Lower leg skin (tissue), 4 donors: ENCODE data around the gene KRT84. TPM values are rescaled to one million over a fixed set of nuclear protein-coding genes. Genes with fewer than 3 reads are reported as not detected.

Experiments used
- DNase-seq, 2 donors: peaks; one replicate each; pipeline ENCODE4 v3.0.0-alpha.2; 2019; ENCODE audit warnings: low spot score in 2 of 2
- H3K4me3 ChIP-seq: fragments of 200-600 bp; sonication (generic); 2 replicates; pipeline ENCODE4 v1.5.1; 2017; ENCODE audit warnings: mild to moderate bottlenecking, low read depth; ENCODE audit not compliant: poor library complexity, severe bottlenecking
- POLR2A ChIP-seq, 2 donors: fragments of 450-650 bp; IDR thresholded peaks; one replicate each; pipeline ENCODE4 v1.6.1; 2016 to 2017; ENCODE audit warnings: antibody characterized with exemption in 2 of 2, mild to moderate bottlenecking in 1 of 2, moderate library complexity in 1 of 2
- WGBS, 2 donors: methylation state at CpG; one replicate each; pipeline ENCODE4 v1.1.5; 2018; 5-methylcytosine and 5-hydroxymethylcytosine counted together
- intact Hi-C: fragments of 100-400 bp; cut with DNase I; formaldehyde crosslinking; loops from one replicate; pipeline ENCODE4 v1.15.0; 2023; ENCODE audit warnings: low total_unique reads
- total RNA-seq, 4 donors: library from RNA; depleted of rRNA; stranded (reverse); fragments of >200 nt; gene quantifications; one replicate each; pipeline ENCODE4 v1.1.0, GENCODE V29; 2016
- TF ChIP-seq, protein P1 (sequence below), 3 donors: fragments of 450-650 bp; IDR thresholded peaks; one replicate each; pipeline ENCODE4 v1.5.1; 2016; ENCODE audit warnings: antibody characterized with exemption in 3 of 3, mild to moderate bottlenecking in 3 of 3, moderate library complexity in 2 of 3

The KRT84 gene
- total RNA-seq, 4 donors from 2014 or later: 0.46 to 0.75 TPM; not detected in 2

DNA sequence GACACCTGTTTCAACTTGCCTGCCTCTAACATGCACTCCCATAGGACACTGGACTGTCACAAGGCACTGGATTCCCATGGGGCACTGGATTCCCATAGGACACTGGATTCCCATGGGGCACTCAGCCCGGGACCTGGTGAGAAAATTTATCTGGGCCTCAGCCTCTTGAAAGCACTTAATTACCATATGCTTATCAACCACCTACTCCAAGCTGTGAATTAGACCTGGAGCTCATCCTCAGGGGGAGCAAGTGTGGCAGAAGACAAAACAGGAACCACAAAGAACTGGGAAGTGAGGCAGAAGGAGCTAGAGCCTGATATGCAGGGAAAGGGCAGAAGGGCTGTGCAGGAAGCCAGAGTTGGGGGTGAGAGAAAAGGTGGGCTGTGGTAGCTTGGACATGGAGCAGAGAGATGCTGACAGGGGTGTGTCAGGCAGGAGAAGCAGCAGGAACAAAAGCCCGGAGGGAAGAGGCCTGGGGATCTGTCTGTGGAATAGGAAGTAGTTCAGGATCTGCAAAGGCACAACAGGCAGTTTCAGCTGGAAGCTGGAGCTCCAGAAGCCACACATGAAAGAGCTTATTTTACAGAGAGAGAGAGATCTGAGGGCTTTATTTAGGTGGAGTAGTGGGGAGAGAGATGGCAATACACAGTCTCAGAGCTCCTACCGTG, 17.6 kb upstream of the KRT84 start:
- intact Hi-C loops: no loop called here
- no peak for DNase-seq
- no peak overlapping the region for H3K4me3 ChIP-seq
- TF ChIP-seq POLR2A (IDR thresholded peaks at IDR 0.05): no peak
- TF ChIP-seq, protein P1, sequence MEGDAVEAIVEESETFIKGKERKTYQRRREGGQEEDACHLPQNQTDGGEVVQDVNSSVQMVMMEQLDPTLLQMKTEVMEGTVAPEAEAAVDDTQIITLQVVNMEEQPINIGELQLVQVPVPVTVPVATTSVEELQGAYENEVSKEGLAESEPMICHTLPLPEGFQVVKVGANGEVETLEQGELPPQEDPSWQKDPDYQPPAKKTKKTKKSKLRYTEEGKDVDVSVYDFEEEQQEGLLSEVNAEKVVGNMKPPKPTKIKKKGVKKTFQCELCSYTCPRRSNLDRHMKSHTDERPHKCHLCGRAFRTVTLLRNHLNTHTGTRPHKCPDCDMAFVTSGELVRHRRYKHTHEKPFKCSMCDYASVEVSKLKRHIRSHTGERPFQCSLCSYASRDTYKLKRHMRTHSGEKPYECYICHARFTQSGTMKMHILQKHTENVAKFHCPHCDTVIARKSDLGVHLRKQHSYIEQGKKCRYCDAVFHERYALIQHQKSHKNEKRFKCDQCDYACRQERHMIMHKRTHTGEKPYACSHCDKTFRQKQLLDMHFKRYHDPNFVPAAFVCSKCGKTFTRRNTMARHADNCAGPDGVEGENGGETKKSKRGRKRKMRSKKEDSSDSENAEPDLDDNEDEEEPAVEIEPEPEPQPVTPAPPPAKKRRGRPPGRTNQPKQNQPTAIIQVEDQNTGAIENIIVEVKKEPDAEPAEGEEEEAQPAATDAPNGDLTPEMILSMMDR (IDR thresholded peaks at IDR 0.05): no peak
- WGBS, 2 donors: 53 to 70% methylated on average over 3 of the region's 3 CpGs

DNA sequence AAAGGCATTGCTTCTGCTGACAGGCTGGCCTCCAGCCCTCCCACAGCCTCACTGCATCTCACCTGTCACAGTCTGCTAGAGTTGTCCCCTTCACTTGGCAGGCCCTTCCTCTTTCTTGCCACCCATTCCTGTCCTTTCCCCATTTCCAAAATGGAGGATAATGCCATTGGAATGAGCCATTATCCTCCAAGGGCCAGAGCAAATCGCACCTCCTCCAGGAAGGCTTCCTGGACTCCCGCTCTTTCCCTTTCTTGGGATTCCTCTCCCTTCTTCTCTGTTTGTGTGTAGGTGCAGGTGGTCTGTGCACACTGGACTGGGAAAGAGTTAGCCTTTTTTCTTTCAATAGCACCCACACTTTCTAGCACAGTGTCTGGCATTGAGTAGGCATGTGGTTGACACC, 16.9 kb upstream of the KRT84 start:
- TF ChIP-seq POLR2A (IDR thresholded peaks at IDR 0.05): no peak
- TF ChIP-seq, protein P1 (IDR thresholded peaks at IDR 0.05): no peak
- intact Hi-C loops: no loop called here
- no peak for DNase-seq
- H3K4me3 ChIP-seq: no peak overlapping the region
- WGBS, 2 donors: 94 to 98% methylated on average over 2 of the region's 2 CpGs

DNA sequence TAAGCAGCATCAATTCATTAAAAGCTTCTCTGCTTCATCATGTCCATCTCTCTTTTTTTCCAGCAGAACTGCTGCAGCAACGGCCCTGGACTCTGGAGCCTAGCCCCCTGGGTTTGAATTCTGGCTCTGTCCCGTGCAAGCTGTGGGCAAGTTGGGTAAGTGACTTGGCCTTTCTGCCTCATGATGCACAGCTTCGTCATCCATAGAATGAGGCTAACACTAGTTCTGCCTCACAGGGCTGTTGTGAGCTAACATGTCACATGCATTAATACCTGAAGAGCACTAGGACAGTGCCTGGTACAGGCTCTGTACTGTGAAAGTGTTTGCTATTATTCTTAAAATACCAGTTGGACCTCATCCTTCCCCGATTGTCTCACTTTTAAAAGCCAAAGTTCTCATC, 16.5 kb upstream of the KRT84 start:
- no peak for DNase-seq
- intact Hi-C loops: no loop called here
- no peak overlapping the region for H3K4me3 ChIP-seq
- TF ChIP-seq, protein P1 (IDR thresholded peaks at IDR 0.05): no peak
- no peak for TF ChIP-seq POLR2A (IDR thresholded peaks at IDR 0.05)
- 82 to 88% methylated on average over 4 of the region's 4 CpGs for WGBS, 2 donors

DNA sequence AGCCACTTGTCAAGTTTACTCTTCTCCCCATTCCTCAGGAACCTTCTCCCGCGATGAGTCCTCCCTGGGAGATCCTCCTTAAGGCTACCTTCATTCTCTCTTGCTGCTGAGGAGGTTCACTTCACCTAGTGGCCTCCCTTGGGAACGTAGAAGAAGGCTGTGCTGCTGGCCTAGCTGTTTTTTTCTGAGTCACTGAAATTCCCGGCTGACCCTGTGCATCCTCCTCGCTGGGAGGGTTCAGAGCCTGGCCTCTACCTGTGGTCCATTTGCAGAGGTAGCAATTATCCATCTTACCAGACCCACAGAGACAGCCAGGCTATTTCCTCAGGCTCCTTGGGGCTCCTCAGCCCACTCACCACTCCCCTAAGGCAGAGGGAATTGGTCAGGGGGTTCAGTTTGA, 16.1 kb upstream of the KRT84 start:
- DNase-seq: no peak
- intact Hi-C loops: no loop called here
- no peak overlapping the region for H3K4me3 ChIP-seq
- TF ChIP-seq, protein P1 (IDR thresholded peaks at IDR 0.05): no peak
- TF ChIP-seq POLR2A (IDR thresholded peaks at IDR 0.05): no peak
- WGBS, 2 donors: 83 to 86% methylated on average over 5 of the region's 5 CpGs

DNA sequence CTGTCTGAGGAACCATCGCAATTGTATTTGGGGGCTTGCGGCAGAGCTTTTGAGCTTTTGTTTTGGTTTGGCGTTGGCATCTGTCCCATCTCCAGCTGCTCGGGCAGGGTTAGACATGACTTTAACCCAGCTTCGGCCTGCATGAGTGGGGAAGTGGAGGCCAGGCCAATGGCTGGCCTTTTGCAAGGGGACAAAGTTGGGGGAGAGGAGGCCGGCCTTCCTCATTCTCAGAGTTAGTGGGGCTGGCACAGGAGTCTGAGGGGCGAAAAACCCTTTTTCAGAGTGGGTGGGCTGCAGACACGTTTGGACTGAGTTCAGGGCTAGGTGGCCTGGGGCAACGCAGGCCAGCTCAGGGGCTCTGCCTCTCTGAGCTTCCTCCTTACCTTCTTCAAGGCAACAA, 15.5 kb upstream of the KRT84 start:
- no peak for TF ChIP-seq POLR2A (IDR thresholded peaks at IDR 0.05)
- TF ChIP-seq, protein P1 (IDR thresholded peaks at IDR 0.05): no peak
- DNase-seq: no peak
- 79 to 89% methylated on average over 9 of the region's 9 CpGs for WGBS, 2 donors
- intact Hi-C loops: no loop called here
- H3K4me3 ChIP-seq: no peak overlapping the region

DNA sequence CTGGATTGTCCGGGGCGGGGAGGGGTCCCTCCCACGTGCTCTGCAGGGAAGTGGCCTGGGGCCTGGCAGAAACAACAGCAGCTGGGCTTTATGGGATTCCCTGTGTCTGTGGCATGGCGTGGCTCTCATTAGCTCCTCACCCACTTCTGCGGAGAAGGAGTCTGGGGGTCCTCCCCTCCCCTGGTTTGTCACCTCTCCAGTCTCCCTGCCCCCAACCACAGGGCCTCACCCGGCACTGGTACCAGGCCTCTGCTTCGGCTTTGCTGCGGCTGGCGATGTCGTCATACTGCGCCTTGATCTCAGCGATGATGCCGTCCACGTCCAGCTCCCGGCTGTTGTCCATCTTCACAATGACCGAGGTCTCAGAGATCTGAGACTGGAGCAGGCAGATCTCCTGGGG, 14.3 kb upstream of the KRT84 start:
- TF ChIP-seq POLR2A (IDR thresholded peaks at IDR 0.05): no peak
- TF ChIP-seq, protein P1 (IDR thresholded peaks at IDR 0.05): no peak
- no peak for DNase-seq
- WGBS, 2 donors: 85 to 90% methylated on average over 16 of the region's 16 CpGs
- no peak overlapping the region for H3K4me3 ChIP-seq
- intact Hi-C loops: no loop called here
